K562 (cell line): ENCODE measurements around the gene CEBPB. TPM values are rescaled to one million over a fixed set of nuclear protein-coding genes. Genes with fewer than 3 reads are reported as not detected.

Experiments used
- ARID1B ChIP-seq: fragments of 450-650 bp; IDR thresholded peaks from 2 replicates; pipeline ENCODE4 v1.6.1; 2016; ENCODE audit warnings: antibody characterized with exemption, mild to moderate bottlenecking, inconsistent platforms
- CHAMP1 ChIP-seq: fragments of 450-650 bp; IDR thresholded peaks from 2 replicates; pipeline ENCODE4 v1.6.1; 2016; ENCODE audit warnings: mild to moderate bottlenecking
- GABPA ChIP-seq: fragments of 200-800 bp; sonication (Bioruptor generic); conservative IDR thresholded peaks from 2 replicates; pipeline ENCODE4 v1.6.1; 2016; ENCODE audit warnings: low read depth, missing genetic modification characterization, missing compliant biosample characterization
- GATAD2A ChIP-seq: fragments of 450-650 bp; IDR thresholded peaks from 2 replicates; pipeline ENCODE4 v1.6.1; 2017
- MBD1 ChIP-seq: fragments of 250-450 bp; sonication (Bioruptor Pico); IDR thresholded peaks from 2 replicates; pipeline ENCODE4 v1.8.0; 2022; ENCODE audit warnings: inconsistent platforms
- NFE2 ChIP-seq: IDR thresholded peaks from 2 replicates; pipeline ENCODE4 v1.6.1; 2014; ENCODE audit warnings: antibody characterized with exemption, low read depth
- PHB2 ChIP-seq: fragments of 450-650 bp; IDR thresholded peaks from 2 replicates; pipeline ENCODE4 v1.6.1; 2017; ENCODE audit warnings: low read depth
- POLR2AphosphoS5 ChIP-seq: IDR thresholded peaks from 2 replicates; pipeline ENCODE4 v1.6.1; 2011; ENCODE audit warnings: mild to moderate bottlenecking, low read depth, low read length, moderate library complexity; ENCODE audit not compliant: control insufficient read depth, insufficient read depth
- POLR2G ChIP-seq: fragments of 200-400 bp; formaldehyde crosslinking; IDR thresholded peaks from 2 replicates; pipeline ENCODE4 v1.6.1; 2017; ENCODE audit warnings: low read depth, mild to moderate bottlenecking, antibody characterized with exemption, low read length, moderate library complexity
- RBFOX2 ChIP-seq: fragments of 200-400 bp; formaldehyde crosslinking; IDR thresholded peaks from 2 replicates; pipeline ENCODE4 v1.6.1; 2017; ENCODE audit warnings: low read depth, mild to moderate bottlenecking, low read length, moderate library complexity
- SIN3A ChIP-seq, 2 experiments: fragments of 150-350 bp in 1 of 2; IDR thresholded peaks; 2 replicates each; pipeline ENCODE4 v1.6.1; 2011 to 2016; ENCODE audit warnings: borderline replicate concordance in 2 of 2, low read depth in 2 of 2, low read length in 2 of 2, mild to moderate bottlenecking in 2 of 2, moderate library complexity in 2 of 2; ENCODE audit not compliant: control insufficient read depth in 1 of 2
- TRIM28 ChIP-seq: fragments of 450-650 bp; IDR thresholded peaks from 2 replicates; pipeline ENCODE4 v1.6.1; 2017
- ZFP1 ChIP-seq: fragments of 450-650 bp; formaldehyde crosslinking; IDR thresholded peaks from 2 replicates; pipeline ENCODE4 v1.4.0; 2020; ENCODE audit warnings: mild to moderate bottlenecking, mixed read lengths
- ZFP36 ChIP-seq: fragments of 150-350 bp; IDR thresholded peaks from 2 replicates; pipeline ENCODE4 v1.6.1; 2018; ENCODE audit warnings: low read length, low read depth; ENCODE audit not compliant: partially characterized antibody
- ZNF449 ChIP-seq: fragments of 250-450 bp; sonication (Bioruptor Pico); IDR thresholded peaks from 2 replicates; pipeline ENCODE4 v1.8.0; 2022; ENCODE audit warnings: moderate library complexity, mild to moderate bottlenecking, inconsistent platforms
- ZNF592 ChIP-seq: fragments of 450-650 bp; IDR thresholded peaks from 2 replicates; pipeline ENCODE4 v1.6.1; 2017; ENCODE audit warnings: antibody characterized with exemption, mild to moderate bottlenecking
- polyA plus RNA-seq, 8 experiments: library from polyadenylated mRNA; depleted of rRNA in 4 of 8; stranded (reverse) in 5 of 8; unstranded in 3 of 8; fragments of >200 nt; fragmentation: Nextera tagmentation in 2 of 8; fragmentation: Illumina TruSeq in 1 of 8; extraction: Ambion mirVana in 2 of 8; extraction: Trizol in 1 of 8; gene quantifications; 2 replicates each; pipeline versions ENCODE4 v1.2.1 to v1.2.3, GENCODE V29; 2011 to 2014; ENCODE audit warnings: inconsistent platforms in 1 of 8, missing spikeins in 1 of 8
- total RNA-seq, 7 experiments: library from RNA; depleted of rRNA in 6 of 7; stranded (reverse); fragments of >200 nt in 6 of 7; fragmentation: Illumina TruSeq in 2 of 7; extraction: Trizol in 2 of 7; gene quantifications; 2 replicates each; pipeline versions ENCODE4 v1.2.1 to v1.2.3, GENCODE V29; 2011 to 2021; ENCODE audit warnings: low replicate concordance in 1 of 7
- TF ChIP-seq, protein P1 (sequence below), 2 experiments: fragments of 450-650 bp; IDR thresholded peaks; 2 replicates each; pipeline ENCODE4 v1.6.1; 2016

CEBPB gene
- total and polyA plus RNA-seq, 9 of the 15 experiments (the other 6 are each of a cell fraction or from before 2014, with no cell fraction given), result 1.2 to 72.6 (median 7.8) TPM

GRCh38 chr20:50191065-50191543 lies 474 bp downstream of the CEBPB start (continued):
- TF ChIP-seq POLR2AphosphoS5, result peak; percentile 31; the same call in 1 of the 2 replicates
- TF ChIP-seq ZNF592, result 0 out of 2 replicates have a peak, but pooled peaks have one; percentile 7
- TF ChIP-seq RBFOX2, result peak; percentile 77
- no peak for TF ChIP-seq GATAD2A
- TF ChIP-seq ZFP1 (CRISPR knock-in tag), result no peak
- TF ChIP-seq POLR2G, result peak; percentile 84
- no peak for TF ChIP-seq ZNF449 (CRISPR knock-in tag)
- no peak for TF ChIP-seq MBD1
- no peak for TF ChIP-seq NFE2
- peak; percentile 90 for TF ChIP-seq ZFP36
- TF ChIP-seq PHB2, result no peak
- no peak for TF ChIP-seq CHAMP1
- peak in 1 of 2 experiments; percentile 54; a peak in 1 of 4 replicates for TF ChIP-seq SIN3A (IDR thresholded peaks at IDR 0.05; ENCODE audit: borderline replicate concordance in 2 of 2, control insufficient read depth in 1 of 2, low read depth in 2 of 2, low read length in 2 of 2)
- TF ChIP-seq TRIM28, result peak; percentile 70; the same call in 1 of the 2 replicates
- peak; percentile 64 for TF ChIP-seq GABPA
- TF ChIP-seq ARID1B, result no peak
- TF ChIP-seq, protein P1, sequence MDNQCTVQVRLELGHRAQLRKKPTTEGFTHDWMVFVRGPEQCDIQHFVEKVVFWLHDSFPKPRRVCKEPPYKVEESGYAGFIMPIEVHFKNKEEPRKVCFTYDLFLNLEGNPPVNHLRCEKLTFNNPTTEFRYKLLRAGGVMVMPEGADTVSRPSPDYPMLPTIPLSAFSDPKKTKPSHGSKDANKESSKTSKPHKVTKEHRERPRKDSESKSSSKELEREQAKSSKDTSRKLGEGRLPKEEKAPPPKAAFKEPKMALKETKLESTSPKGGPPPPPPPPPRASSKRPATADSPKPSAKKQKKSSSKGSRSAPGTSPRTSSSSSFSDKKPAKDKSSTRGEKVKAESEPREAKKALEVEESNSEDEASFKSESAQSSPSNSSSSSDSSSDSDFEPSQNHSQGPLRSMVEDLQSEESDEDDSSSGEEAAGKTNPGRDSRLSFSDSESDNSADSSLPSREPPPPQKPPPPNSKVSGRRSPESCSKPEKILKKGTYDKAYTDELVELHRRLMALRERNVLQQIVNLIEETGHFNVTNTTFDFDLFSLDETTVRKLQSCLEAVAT (IDR thresholded peaks at IDR 0.05), result peak in 1 of 2 experiments; percentile 7; a peak in 1 of 4 replicates
